ENCODE data around the gene TMC1. TPM values are rescaled to one million over a fixed set of nuclear protein-coding genes. Genes with fewer than 3 reads are reported as not detected.

The TMC1 gene
- total RNA-seq, 1 donor, result 1.3 TPM

DNA sequence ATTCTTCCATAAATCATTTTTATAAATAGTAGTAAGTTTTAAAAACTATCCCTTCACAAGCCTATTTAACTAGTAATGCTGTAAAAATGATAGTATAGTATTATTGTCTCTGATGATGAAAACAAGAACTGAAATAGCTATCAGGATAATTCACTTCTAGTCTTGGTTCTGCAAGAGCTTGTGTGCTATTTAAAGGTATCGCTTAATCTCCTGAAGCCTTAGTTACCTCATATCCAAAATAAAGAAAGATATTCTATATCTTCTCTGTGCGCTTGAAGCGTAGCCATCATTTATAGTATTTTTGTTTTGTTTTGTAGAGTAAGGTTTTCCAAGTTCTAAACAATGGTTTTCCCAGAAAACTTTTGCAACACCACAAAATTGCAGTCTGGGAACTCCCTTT, 180.1 kb downstream of the TMC1 start:
- DNase-seq (ENCODE audit: low read depth), result no peak

GRCh38 chr9:72703574-72703973, 182.2 kb downstream of the TMC1 start:
- TF ChIP-seq CTCF (IDR thresholded peaks at IDR 0.05; ENCODE audit: insufficient read depth, low read depth, low read length), result no peak
- no peak overlapping the region for H3K4me3 ChIP-seq (ENCODE audit: low read depth, low read length)
- DNase-seq (ENCODE audit: low read depth), result no peak

More for the DNA sequence above, 180.1 kb downstream of the TMC1 start:
- no peak for TF ChIP-seq CTCF (IDR thresholded peaks at IDR 0.05; ENCODE audit: insufficient read depth, low read depth, low read length)
- no peak overlapping the region for H3K4me3 ChIP-seq (ENCODE audit: low read depth, low read length)

GRCh38 chr9:72704688-72705375, 183.4 kb downstream of the TMC1 start:
- TF ChIP-seq CTCF (IDR thresholded peaks at IDR 0.05; ENCODE audit: insufficient read depth, low read depth, low read length), result no peak
- no peak overlapping the region for H3K4me3 ChIP-seq (ENCODE audit: low read depth, low read length)
- DNase-seq (ENCODE audit: low read depth), result no peak

DNA sequence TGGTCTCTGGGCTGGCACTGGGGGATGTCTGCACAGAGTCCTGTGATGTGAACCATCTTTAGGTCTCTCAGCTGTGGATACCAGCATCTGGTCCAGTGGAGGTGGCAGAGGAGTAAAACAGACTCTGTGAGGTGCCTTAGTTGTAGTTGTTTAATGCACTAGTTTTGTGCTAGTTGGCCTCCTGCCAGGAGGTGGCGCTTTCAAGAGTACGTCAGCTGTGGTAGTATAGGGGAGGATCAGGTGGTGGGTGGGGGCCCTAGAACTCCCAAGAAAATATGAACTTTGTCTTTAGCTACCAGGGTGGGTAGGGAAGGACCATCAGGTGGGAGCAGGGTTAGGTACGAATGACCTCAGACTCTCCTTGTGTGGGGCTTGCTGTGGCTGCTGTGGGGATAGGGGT, 197.1 kb downstream of the TMC1 start:
- no peak overlapping the region for H3K4me3 ChIP-seq (ENCODE audit: low read depth, low read length)
- no peak for TF ChIP-seq CTCF (IDR thresholded peaks at IDR 0.05; ENCODE audit: insufficient read depth, low read depth, low read length)
- DNase-seq (ENCODE audit: low read depth), result no peak

GRCh38 chr9:72721067-72721466, 199.7 kb downstream of the TMC1 start:
- H3K4me3 ChIP-seq (ENCODE audit: low read depth, low read length), result no peak overlapping the region
- no peak for DNase-seq (ENCODE audit: low read depth)
- no peak for TF ChIP-seq CTCF (IDR thresholded peaks at IDR 0.05; ENCODE audit: insufficient read depth, low read depth, low read length)

DNA sequence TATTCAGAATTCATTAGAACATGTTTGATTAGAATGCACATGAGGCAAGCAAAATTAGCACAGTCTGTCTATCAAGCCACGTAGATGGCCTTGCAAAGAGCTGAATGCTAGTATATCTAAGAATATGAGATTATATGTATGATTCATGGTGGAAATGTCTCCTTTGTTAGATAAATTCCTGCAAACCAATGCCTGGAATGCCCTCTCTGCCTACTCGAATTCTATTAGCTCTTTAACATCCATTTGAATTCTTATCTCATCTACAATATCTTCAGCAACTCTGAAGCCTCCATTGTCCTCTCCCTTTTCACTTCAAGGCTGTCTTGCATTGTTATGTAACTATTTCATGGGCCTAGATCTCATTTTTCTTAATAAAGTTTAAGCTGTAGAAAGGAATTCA, 205.5 kb downstream of the TMC1 start:
- no peak for TF ChIP-seq CTCF (IDR thresholded peaks at IDR 0.05; ENCODE audit: insufficient read depth, low read depth, low read length)
- H3K4me3 ChIP-seq (ENCODE audit: low read depth, low read length), result no peak overlapping the region
- no peak for DNase-seq (ENCODE audit: low read depth)

Data from fibroblast of villous mesenchyme (primary cell).